PC-3 (cell line): Measurements from ENCODE around the gene KHDC1L. TPM values are rescaled to one million over a fixed set of nuclear protein-coding genes. Genes with fewer than 3 reads are reported as not detected.
A peak's percentile ranks its signal among the peaks of the same experiment; 100 is the strongest.
"Not testable (repeated sequence)": the region's sequence is repeated elsewhere in the genome, so short reads cannot be mapped to it uniquely, and the experiment has no call there.

Source experiments
- ATAC-seq: fragments of 200-7000 bp; cut with Tn5 transposase; 2 replicates; pipeline ENCODE4 v1.9.1; 2020; ENCODE audit warnings: mild to moderate bottlenecking, moderate library complexity
- Bru-seq: library from RNA; stranded (reverse); fragments of 400-500 nt; gene quantifications from one replicate; lab custom pipeline; 2021; lab: Mats Ljungman, UMichigan
- BruChase-seq, 2 experiments: library from RNA; stranded (reverse); fragments of 400-500 nt; gene quantifications; one replicate each; lab custom pipeline; 2021; lab: Mats Ljungman, UMichigan
- BruUV-seq: library from RNA; stranded (reverse); fragments of 400-500 nt; replicated peaks from 2 replicates; lab custom pipeline; 2021; lab: Mats Ljungman, UMichigan
- CTCF ChIA-PET: fragments of 300-600 bp; sonication (Branson Sonifier 250); formaldehyde crosslinking; loops from one replicate; lab custom pipeline; 2022; ENCODE audit warnings: antibody characterized with exemption; lab: Charles Lee
- POLR2A ChIA-PET: fragments of 300-600 bp; sonication (Branson Sonifier 250); formaldehyde crosslinking; loops from one replicate; lab custom pipeline; 2022; ENCODE audit warnings: antibody characterized with exemption; ENCODE audit not compliant: unreplicated experiment; lab: Charles Lee
- DNase-seq: peaks from one replicate; pipeline ENCODE4 v3.0.0-alpha.2; 2015
- H2AFZ ChIP-seq: fragments of 300-600 bp; sonication (generic); 2 replicates; pipeline ENCODE4 v1.6.0; 2016; ENCODE audit warnings: antibody characterized with exemption, low read length
- H3F3A ChIP-seq: fragments of 300-600 bp; sonication (generic); one replicate; pipeline ENCODE4 v1.6.0; 2017; ENCODE audit warnings: antibody characterized with exemption, low read length, control low read depth, mild to moderate bottlenecking; ENCODE audit not compliant: unreplicated experiment
- H3K27ac ChIP-seq: fragments of 300-600 bp; sonication (generic); 2 replicates; pipeline ENCODE4 v1.5.1; 2016; ENCODE audit warnings: mild to moderate bottlenecking, low read length
- H3K27me3 ChIP-seq: fragments of 300-600 bp; sonication (generic); 2 replicates; pipeline ENCODE4 v1.6.1; 2016; ENCODE audit warnings: low read length, mixed read lengths
- H3K36me3 ChIP-seq: fragments of 300-600 bp; sonication (generic); 2 replicates; pipeline ENCODE4 v1.6.1; 2016; ENCODE audit warnings: low read depth, mixed run types, low read length, mixed read lengths
- H3K4me1 ChIP-seq: fragments of 300-600 bp; sonication (generic); 2 replicates; pipeline ENCODE4 v1.5.1; 2016; ENCODE audit warnings: low read length; ENCODE audit not compliant: insufficient read depth
- H3K4me2 ChIP-seq: fragments of 300-600 bp; sonication (generic); 2 replicates; pipeline ENCODE4 v1.6.0; 2016; ENCODE audit warnings: low read length
- H3K4me3 ChIP-seq: fragments of 300-600 bp; sonication (generic); 2 replicates; pipeline ENCODE4 v1.5.1; 2016; ENCODE audit warnings: mild to moderate bottlenecking, low read length, mixed read lengths
- H3K79me2 ChIP-seq: fragments of 300-600 bp; sonication (generic); 2 replicates; pipeline ENCODE4 v1.6.1; 2017; ENCODE audit warnings: low read length, mixed read lengths
- H3K9ac ChIP-seq: fragments of 300-600 bp; sonication (generic); 2 replicates; pipeline ENCODE4 v1.6.0; 2016; ENCODE audit warnings: mild to moderate bottlenecking, low read length
- H3K9me2 ChIP-seq: fragments of 300-600 bp; sonication (generic); replicated peaks from 2 replicates; pipeline ENCODE4 v1.6.1; 2016; ENCODE audit warnings: mixed run types, low read length, mixed read lengths
- H3K9me3 ChIP-seq: fragments of 300-600 bp; sonication (generic); 2 replicates; pipeline ENCODE4 v1.6.1; 2016; ENCODE audit warnings: low read length, mixed read lengths
- H4K20me1 ChIP-seq: fragments of 300-600 bp; sonication (generic); 2 replicates; pipeline ENCODE4 v1.6.1; 2016; ENCODE audit warnings: low read length, mixed read lengths
- CTCF ChIP-seq: fragments of 300-600 bp; sonication (generic); conservative IDR thresholded peaks from 2 replicates; pipeline ENCODE4 v1.5.1; 2017; ENCODE audit warnings: antibody characterized with exemption, low read depth, mild to moderate bottlenecking, low read length
- EZH2 ChIP-seq: fragments of 300-600 bp; sonication (generic); IDR thresholded peaks from one replicate; pipeline ENCODE4 v1.6.1; 2017; ENCODE audit warnings: antibody characterized with exemption, mild to moderate bottlenecking, low read length; ENCODE audit not compliant: unreplicated experiment
- EZH2phosphoT487 ChIP-seq: fragments of 300-600 bp; sonication (generic); IDR thresholded peaks from 2 replicates; pipeline ENCODE4 v1.6.1; 2018; ENCODE audit warnings: mild to moderate bottlenecking, antibody characterized with exemption, low read length, borderline replicate concordance
- intact Hi-C: fragments of 100-400 bp; cut with micrococcal nuclease; formaldehyde crosslinking; loops from 2 replicates; pipeline ENCODE4 v1.9.0; 2023
- long read RNA-seq: library from polyadenylated mRNA; unstranded; transcript quantifications from one replicate; pipeline ENCODE4 v2.0.0, GENCODE V29; 2021; ENCODE audit not compliant: unreplicated experiment
- total RNA-seq: library from RNA; depleted of rRNA; stranded (reverse); fragments of >200 nt; gene quantifications from 2 replicates; pipeline ENCODE4 v1.2.3, GENCODE V29; 2014; rRNA removed

KHDC1L gene
- total RNA-seq (0.80 and 2.4 TPM in 2 replicates), Bru-seq, nascent RNA (percentile 35 among the genes with signal in this experiment), BruChase-seq, experiment 1, labeled RNA remaining after a 6-hour chase (percentile 47 among the genes with signal in this experiment), BruChase-seq, experiment 2, labeled RNA remaining after a 2-hour chase (percentile 56 among the genes with signal in this experiment)
- long read RNA-seq, result 0 reads

- Histone ChIP-seq H3K4me3 (no peak within 1 kb of the TSS), H2AFZ (no peak within 1 kb of the TSS), H3K79me2 (no peaks in the 10 kb centered on the region), H3K27ac (no peak within 1 kb of the TSS), H4K20me1 (no peaks in the 10 kb centered on the region), H3K27me3 (no peaks in the 10 kb centered on the region), H3K4me2 (no peak within 1 kb of the TSS), H3K9me3 (no peaks in the 10 kb centered on the region), H3K9me2 (no peaks in the 10 kb centered on the region), H3K36me3 (no peaks in the 10 kb centered on the region), H3F3A (no peaks in the 10 kb centered on the region), H3K4me1 (0 out of 2 replicates have a peak, but pooled peaks cover 3% of the 10 kb centered on the region), H3K9ac (no peak within 1 kb of the TSS)
- no TSS peak for BruUV-seq
- POLR2A ChIA-PET, result no interaction called here
- ATAC-seq (no peak), DNase-seq (no peak)
- CTCF ChIA-PET, result no interaction called here
- intact Hi-C loops, result no loop called here
- TF ChIP-seq CTCF (no peak), EZH2phosphoT487 (no peak), EZH2 (no peak)
Observed at GRCh38 chr6:73225396-73225795, at the start of gene KHDC1L. TSS of gene KHDC1L (minus strand) at chr6:73225496. CDS start at chr6:73225408, 88 bp downstream.

- H3K27ac ChIP-seq, H3K27me3 ChIP-seq, H3F3A ChIP-seq, POLR2A ChIA-PET, H3K4me3 ChIP-seq, CTCF ChIA-PET, H3K9ac ChIP-seq, H3K9me2 ChIP-seq, intact Hi-C loops, DNase-seq, H3K9me3 ChIP-seq, H3K4me1 ChIP-seq, H4K20me1 ChIP-seq, BruUV-seq, H3K36me3 ChIP-seq, H3K79me2 ChIP-seq, H2AFZ ChIP-seq, H3K4me2 ChIP-seq: not testable (repeated sequence)
- ATAC-seq, result peak; percentile 26; the same call in 1 of the 2 replicates
Observed at GRCh38 chr6:73269296-73269695, 44.0 kb upstream of the KHDC1L start.

GRCh38 chr6:73268896-73269295 is 43.6 kb upstream of the KHDC1L start:
- H3K9ac ChIP-seq, H3K27me3 ChIP-seq, H3K27ac ChIP-seq, POLR2A ChIA-PET, H3K9me2 ChIP-seq, CTCF ChIA-PET, H3F3A ChIP-seq, H3K79me2 ChIP-seq, intact Hi-C loops, H3K36me3 ChIP-seq, BruUV-seq, H2AFZ ChIP-seq, H3K4me2 ChIP-seq, H3K9me3 ChIP-seq, ATAC-seq, H3K4me3 ChIP-seq, DNase-seq, H4K20me1 ChIP-seq: not testable (repeated sequence)
- H3K4me1 ChIP-seq, result peaks cover 10% of the 10 kb centered on the region
